Measurements from ENCODE around the gene FUT7. TPM values are rescaled to one million over a fixed set of nuclear protein-coding genes. Genes with fewer than 3 reads are reported as not detected.

FUT7 gene
- total and polyA plus RNA-seq, 9 of the 15 experiments (the other 6 are each of a cell fraction or from before 2014, with no cell fraction given) = not detected

DNA sequence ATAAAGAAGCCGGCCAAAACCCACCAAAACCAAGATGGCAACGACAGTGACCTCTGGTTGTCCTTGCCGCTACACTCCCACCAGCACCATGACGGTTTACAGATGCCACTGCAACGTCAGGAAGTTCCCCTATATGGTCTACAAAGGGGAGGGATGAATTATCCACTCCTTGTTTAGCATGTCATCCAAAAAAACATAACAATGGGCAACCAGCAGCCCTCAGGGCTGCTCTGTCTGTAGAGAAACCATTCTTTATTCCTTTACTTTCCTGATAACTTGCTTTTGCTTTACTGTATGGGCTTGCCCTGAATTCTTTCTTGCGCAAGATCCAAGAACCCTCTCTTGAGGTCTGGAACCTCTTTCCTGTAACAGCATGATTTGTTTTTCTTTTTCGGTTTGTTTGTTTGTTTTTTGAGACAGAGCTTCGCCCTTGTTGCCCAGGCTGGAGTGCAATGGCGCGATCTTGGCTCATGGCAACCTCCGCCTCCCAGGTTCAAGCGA, 43.4 kb upstream of the FUT7 start (continued):
- peak in 2 of 3 experiments; percentile 57 to 80 for TF ChIP-seq YY1 (IDR thresholded peaks at IDR 0.05; ENCODE audit: borderline replicate concordance in 1 of 3, control insufficient read depth in 1 of 3, extremely low read depth in 1 of 3, insufficient read depth in 3 of 3, insufficient read length in 1 of 3, insufficient replicate concordance in 2 of 3, low read depth in 1 of 3, low read length in 2 of 3)
- TF ChIP-seq ZFX (CRISPR knock-in tag; IDR thresholded peaks at IDR 0.05) = no peak
- TF ChIP-seq CEBPB (tag; IDR thresholded peaks at IDR 0.05) = peak; percentile 95
- TF ChIP-seq FOXP4 (CRISPR knock-in tag; IDR thresholded peaks at IDR 0.05; ENCODE audit: borderline replicate concordance) = no peak
- peak; percentile 66; the same call in 1 of the 2 replicates for TF ChIP-seq ZNF584 (CRISPR knock-in tag; IDR thresholded peaks at IDR 0.05; ENCODE audit: low read depth)
- TF ChIP-seq ZNF436 (CRISPR knock-in tag; IDR thresholded peaks at IDR 0.05) = no peak
- TF ChIP-seq CSDE1 (IDR thresholded peaks at IDR 0.05) = no peak
- no peak for TF ChIP-seq PHB (CRISPR knock-in tag; IDR thresholded peaks at IDR 0.05)
- TF ChIP-seq, protein P1, sequence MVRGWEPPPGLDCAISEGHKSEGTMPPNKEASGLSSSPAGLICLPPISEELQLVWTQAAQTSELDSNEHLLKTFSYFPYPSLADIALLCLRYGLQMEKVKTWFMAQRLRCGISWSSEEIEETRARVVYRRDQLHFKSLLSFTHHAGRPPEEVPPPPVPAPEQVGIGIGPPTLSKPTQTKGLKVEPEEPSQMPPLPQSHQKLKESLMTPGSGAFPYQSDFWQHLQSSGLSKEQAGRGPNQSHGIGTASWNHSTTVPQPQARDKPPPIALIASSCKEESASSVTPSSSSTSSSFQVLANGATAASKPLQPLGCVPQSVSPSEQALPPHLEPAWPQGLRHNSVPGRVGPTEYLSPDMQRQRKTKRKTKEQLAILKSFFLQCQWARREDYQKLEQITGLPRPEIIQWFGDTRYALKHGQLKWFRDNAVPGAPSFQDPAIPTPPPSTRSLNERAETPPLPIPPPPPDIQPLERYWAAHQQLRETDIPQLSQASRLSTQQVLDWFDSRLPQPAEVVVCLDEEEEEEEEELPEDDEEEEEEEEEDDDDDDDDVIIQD (CRISPR knock-in tag; IDR thresholded peaks at IDR 0.05) = no peak
- no peak for TF ChIP-seq KLF10 (CRISPR knock-in tag; IDR thresholded peaks at IDR 0.05)
- TF ChIP-seq ZKSCAN8 (CRISPR knock-in tag; IDR thresholded peaks at IDR 0.05) = peak; percentile 83
- TF ChIP-seq KAT7 (CRISPR knock-in tag; IDR thresholded peaks at IDR 0.05; ENCODE audit: borderline replicate concordance) = no peak
- TF ChIP-seq CEBPG (CRISPR knock-in tag; IDR thresholded peaks at IDR 0.05) = peak; percentile 68; the same call in 1 of the 2 replicates
- TF ChIP-seq CEBPG (tag; conservative IDR thresholded peaks at IDR 0.05 in 1 of 2, IDR thresholded peaks at IDR 0.05 in 1 of 2) = peak; percentile 67 to 83
- peak; percentile 91 for TF ChIP-seq ZNF766 (CRISPR knock-in tag; conservative IDR thresholded peaks at IDR 0.05)
